ENCODE data around the gene GNAQ. TPM values are rescaled to one million over a fixed set of nuclear protein-coding genes. Genes with fewer than 3 reads are reported as not detected.

Gene GNAQ
- total and polyA plus RNA-seq, 4 donors: 6.8 to 19.6 (median 12.6) TPM

DNA sequence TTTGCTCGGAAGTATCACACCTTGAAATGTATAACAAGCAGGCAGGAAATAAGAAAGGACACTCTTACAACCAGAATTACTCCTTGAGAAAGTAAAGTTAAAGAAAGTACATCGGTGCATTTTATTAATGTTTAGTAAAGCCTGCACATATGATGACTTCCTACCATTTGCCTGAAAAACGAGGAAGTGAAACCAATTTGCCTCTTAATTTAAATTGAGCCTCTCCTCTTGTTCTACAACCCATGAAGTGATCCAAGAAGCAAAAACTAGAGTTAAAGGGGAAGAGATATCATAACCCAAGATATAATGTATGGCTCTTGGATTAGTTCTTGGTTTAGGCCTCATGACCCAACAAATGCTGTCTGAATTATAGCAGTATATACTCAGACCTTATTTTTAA lies 95.6 kb downstream of the GNAQ start (continued):
- TF ChIP-seq, protein P1, sequence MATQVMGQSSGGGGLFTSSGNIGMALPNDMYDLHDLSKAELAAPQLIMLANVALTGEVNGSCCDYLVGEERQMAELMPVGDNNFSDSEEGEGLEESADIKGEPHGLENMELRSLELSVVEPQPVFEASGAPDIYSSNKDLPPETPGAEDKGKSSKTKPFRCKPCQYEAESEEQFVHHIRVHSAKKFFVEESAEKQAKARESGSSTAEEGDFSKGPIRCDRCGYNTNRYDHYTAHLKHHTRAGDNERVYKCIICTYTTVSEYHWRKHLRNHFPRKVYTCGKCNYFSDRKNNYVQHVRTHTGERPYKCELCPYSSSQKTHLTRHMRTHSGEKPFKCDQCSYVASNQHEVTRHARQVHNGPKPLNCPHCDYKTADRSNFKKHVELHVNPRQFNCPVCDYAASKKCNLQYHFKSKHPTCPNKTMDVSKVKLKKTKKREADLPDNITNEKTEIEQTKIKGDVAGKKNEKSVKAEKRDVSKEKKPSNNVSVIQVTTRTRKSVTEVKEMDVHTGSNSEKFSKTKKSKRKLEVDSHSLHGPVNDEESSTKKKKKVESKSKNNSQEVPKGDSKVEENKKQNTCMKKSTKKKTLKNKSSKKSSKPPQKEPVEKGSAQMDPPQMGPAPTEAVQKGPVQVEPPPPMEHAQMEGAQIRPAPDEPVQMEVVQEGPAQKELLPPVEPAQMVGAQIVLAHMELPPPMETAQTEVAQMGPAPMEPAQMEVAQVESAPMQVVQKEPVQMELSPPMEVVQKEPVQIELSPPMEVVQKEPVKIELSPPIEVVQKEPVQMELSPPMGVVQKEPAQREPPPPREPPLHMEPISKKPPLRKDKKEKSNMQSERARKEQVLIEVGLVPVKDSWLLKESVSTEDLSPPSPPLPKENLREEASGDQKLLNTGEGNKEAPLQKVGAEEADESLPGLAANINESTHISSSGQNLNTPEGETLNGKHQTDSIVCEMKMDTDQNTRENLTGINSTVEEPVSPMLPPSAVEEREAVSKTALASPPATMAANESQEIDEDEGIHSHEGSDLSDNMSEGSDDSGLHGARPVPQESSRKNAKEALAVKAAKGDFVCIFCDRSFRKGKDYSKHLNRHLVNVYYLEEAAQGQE (IDR thresholded peaks at IDR 0.05): no peak
- TF ChIP-seq GABPA (IDR thresholded peaks at IDR 0.05 in 1 of 2, conservative IDR thresholded peaks at IDR 0.05 in 1 of 2): no peak
- TF ChIP-seq FOXA2 (IDR thresholded peaks at IDR 0.05): no peak
- TF ChIP-seq NR2F2 (IDR thresholded peaks at IDR 0.05): no peak
- no peak for TF ChIP-seq YY1 (IDR thresholded peaks at IDR 0.05)
- TF ChIP-seq, protein P2, sequence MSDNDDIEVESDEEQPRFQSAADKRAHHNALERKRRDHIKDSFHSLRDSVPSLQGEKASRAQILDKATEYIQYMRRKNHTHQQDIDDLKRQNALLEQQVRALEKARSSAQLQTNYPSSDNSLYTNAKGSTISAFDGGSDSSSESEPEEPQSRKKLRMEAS (IDR thresholded peaks at IDR 0.05): no peak

DNA sequence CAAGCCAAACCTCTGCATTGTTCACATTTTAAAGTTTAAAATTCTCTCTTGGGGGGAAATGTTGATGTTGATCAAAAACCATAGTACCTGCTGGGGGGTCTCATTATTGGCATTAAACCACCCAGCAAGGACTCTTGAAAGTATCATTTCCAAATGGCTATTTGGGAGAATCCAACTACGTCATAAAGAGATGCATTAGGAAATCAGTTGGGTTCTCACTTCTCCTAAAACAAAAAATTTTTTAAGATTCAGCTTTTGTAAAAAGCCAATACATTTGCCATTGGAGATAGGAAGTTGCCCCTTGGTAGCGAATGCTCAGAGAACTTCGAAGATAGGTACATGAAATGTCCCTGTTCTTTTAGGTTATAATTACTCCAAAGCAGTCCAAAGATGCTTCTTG lies 96.4 kb downstream of the GNAQ start:
- Histone ChIP-seq H3K27me3 (ENCODE audit: control insufficient read depth in 4 of 4, insufficient read depth in 4 of 4, low read length in 3 of 4) (no peaks in the 10 kb centered on the region), H3K9ac (ENCODE audit: low read depth in 1 of 2, low read length in 2 of 2) (no peak overlapping the region), H3K27ac (ENCODE audit: low read depth in 1 of 2, low read length in 2 of 2) (no peak overlapping the region), H3K4me3 (ENCODE audit: low read depth in 1 of 3, low read length in 3 of 3) (no peak overlapping the region), H3K4me1 (ENCODE audit: control insufficient read depth in 4 of 4, insufficient read depth in 4 of 4, low read length in 3 of 4) (peaks cover 0 to 4% (median 0%) of the 10 kb centered on the region in 4 donors), H3K36me3 (ENCODE audit: control insufficient read depth in 4 of 4, insufficient read depth in 3 of 4, low read depth in 1 of 4, low read length in 3 of 4) (no peaks in the 10 kb centered on the region), H3K9me3 (ENCODE audit: control insufficient read depth in 4 of 4, low read length in 3 of 4) (no peaks in the 10 kb centered on the region)
- no peak for TF ChIP-seq RAD21 (IDR thresholded peaks at IDR 0.05)
- TF ChIP-seq HNF4A (conservative IDR thresholded peaks at IDR 0.05): no peak
- TF ChIP-seq, protein P3, sequence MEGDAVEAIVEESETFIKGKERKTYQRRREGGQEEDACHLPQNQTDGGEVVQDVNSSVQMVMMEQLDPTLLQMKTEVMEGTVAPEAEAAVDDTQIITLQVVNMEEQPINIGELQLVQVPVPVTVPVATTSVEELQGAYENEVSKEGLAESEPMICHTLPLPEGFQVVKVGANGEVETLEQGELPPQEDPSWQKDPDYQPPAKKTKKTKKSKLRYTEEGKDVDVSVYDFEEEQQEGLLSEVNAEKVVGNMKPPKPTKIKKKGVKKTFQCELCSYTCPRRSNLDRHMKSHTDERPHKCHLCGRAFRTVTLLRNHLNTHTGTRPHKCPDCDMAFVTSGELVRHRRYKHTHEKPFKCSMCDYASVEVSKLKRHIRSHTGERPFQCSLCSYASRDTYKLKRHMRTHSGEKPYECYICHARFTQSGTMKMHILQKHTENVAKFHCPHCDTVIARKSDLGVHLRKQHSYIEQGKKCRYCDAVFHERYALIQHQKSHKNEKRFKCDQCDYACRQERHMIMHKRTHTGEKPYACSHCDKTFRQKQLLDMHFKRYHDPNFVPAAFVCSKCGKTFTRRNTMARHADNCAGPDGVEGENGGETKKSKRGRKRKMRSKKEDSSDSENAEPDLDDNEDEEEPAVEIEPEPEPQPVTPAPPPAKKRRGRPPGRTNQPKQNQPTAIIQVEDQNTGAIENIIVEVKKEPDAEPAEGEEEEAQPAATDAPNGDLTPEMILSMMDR (IDR thresholded peaks at IDR 0.05; ENCODE audit: low read depth, low read length, missing input control): no peak
- TF ChIP-seq FOXA2 (IDR thresholded peaks at IDR 0.05): no peak
- no peak for TF ChIP-seq HNF4G (IDR thresholded peaks at IDR 0.05)
- no peak for TF ChIP-seq RXRA (IDR thresholded peaks at IDR 0.05)
- TF ChIP-seq, protein P1 (IDR thresholded peaks at IDR 0.05): no peak
- TF ChIP-seq EGR1 (IDR thresholded peaks at IDR 0.05; ENCODE audit: low read depth in 2 of 2): no peak
- no peak for TF ChIP-seq FOXA1 (IDR thresholded peaks at IDR 0.05)
- no peak for TF ChIP-seq JUND (IDR thresholded peaks at IDR 0.05)
- no peak for TF ChIP-seq NR2F2 (IDR thresholded peaks at IDR 0.05)
- TF ChIP-seq, protein P4, sequence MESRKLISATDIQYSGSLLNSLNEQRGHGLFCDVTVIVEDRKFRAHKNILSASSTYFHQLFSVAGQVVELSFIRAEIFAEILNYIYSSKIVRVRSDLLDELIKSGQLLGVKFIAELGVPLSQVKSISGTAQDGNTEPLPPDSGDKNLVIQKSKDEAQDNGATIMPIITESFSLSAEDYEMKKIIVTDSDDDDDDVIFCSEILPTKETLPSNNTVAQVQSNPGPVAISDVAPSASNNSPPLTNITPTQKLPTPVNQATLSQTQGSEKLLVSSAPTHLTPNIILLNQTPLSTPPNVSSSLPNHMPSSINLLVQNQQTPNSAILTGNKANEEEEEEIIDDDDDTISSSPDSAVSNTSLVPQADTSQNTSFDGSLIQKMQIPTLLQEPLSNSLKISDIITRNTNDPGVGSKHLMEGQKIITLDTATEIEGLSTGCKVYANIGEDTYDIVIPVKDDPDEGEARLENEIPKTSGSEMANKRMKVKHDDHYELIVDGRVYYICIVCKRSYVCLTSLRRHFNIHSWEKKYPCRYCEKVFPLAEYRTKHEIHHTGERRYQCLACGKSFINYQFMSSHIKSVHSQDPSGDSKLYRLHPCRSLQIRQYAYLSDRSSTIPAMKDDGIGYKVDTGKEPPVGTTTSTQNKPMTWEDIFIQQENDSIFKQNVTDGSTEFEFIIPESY (IDR thresholded peaks at IDR 0.05): no peak
- TF ChIP-seq, protein P5, sequence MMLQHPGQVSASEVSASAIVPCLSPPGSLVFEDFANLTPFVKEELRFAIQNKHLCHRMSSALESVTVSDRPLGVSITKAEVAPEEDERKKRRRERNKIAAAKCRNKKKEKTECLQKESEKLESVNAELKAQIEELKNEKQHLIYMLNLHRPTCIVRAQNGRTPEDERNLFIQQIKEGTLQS (IDR thresholded peaks at IDR 0.05): no peak
- TF ChIP-seq SP1 (IDR thresholded peaks at IDR 0.05): no peak
- TF ChIP-seq YY1 (IDR thresholded peaks at IDR 0.05): no peak
- TF ChIP-seq, protein P2 (IDR thresholded peaks at IDR 0.05): no peak
- TF ChIP-seq TAF1 (conservative IDR thresholded peaks at IDR 0.05): no peak
- DNase-seq (ENCODE audit: low spot score): no peak
- 87% methylated on average over 3 of the region's 3 CpGs for WGBS
